Stimulated activated CD4-positive, alpha-beta T cell treated with anti-CD3 and anti-CD28 coated beads, Interleukin-12 subunit alpha, Interleukin-12 subunit beta, amount 100 ng/mL, for 24 hours (primary cell): ENCODE measurements around the gene CSTF3.
"Not testable (repeated sequence)": the region's sequence is repeated elsewhere in the genome, so short reads cannot be mapped to it uniquely, and the experiment has no call there.

ENCODE experiments used
- DNase-seq, 2 experiments: peaks; one replicate each; pipeline ENCODE4 v3.0.0-alpha.2; 2020; ENCODE audit warnings: low read depth in 2 of 2

Gene CSTF3

GRCh38 chr11:33160587-33160986 is 693 bp downstream of the CSTF3 start:
- no peak for DNase-seq

GRCh38 chr11:33160136-33160535 is 1.1 kb downstream of the CSTF3 start:
- DNase-seq, result no peak

GRCh38 chr11:33159378-33159867 is 1.9 kb downstream of the CSTF3 start:
- DNase-seq, result not testable (repeated sequence)

DNA sequence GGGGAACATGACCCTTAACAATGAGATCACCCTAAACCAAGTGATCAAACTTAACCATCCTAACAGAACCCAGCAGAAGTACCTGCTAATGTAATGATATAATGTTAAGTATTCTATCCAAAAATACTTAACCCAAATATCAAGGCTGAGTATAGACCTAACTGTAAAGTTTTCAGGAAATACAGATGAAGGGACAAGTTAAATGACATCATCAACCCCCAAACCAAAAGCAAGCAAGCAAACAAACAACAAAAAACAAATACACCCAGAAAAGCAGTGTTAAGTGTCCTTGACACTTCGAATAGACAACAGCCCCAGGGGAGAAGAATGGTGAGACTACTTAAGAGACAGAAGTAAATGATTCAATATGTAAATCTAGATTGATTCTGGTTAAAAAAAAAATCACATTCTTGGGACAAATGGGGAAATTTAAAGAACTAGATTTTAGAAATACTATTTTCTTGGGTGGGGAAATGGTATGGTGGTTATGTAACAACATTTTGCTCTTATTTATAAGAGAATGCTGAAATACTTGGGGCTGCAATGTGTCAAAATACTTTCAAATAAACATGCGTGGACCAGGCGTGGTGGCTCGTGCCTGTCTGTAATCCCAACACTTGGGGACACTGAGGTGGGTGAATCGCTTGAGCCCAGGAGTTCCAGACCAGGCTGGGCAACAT is 2.5 kb downstream of the CSTF3 start:
- no peak for DNase-seq

DNA sequence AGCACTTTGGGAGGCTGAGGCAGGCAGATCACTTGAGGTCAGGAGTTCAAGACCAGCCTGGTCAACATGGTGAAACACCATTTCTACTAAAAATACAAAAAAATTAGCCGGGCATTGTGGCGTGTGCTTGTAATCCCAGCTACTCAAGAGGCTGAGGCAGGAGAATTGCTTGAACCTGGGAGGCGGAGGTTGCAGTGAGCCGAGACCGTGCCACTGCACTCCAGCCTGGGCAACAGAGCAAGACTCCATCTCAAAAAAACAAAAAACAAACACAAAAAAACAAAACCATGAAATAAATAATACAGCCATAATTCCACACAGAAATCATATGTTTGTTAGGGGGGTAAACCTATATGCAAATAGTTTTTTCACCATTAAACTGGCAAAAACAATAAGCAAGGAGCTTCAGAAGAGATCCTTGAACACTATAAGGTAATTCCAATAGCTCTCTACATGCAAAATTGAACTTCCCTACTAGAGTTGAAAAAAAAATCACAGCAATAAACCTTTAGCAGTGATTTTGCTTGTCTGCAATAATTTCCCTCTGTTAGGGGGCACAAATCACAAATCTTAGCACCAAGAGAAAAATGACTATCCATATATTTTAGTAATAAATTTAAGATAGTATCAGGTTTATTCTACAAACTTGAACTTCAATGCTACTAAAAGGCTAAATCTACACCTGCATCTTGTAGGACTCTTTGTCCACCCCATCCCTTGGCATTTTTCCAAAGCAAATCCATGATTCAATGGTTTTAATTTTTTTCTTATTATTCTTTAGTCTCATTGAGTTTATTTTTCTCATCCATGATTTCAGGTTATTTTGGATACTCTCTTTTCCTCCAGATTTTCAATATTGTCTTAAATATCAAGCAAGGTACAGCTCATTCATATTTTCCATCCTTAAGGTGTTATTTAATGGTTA is 3.9 kb downstream of the CSTF3 start:
- no peak for DNase-seq

- DNase-seq, result no peak
Observed at GRCh38 chr11:33151399-33151798, 9.9 kb downstream of the CSTF3 start.

- DNase-seq, result no peak
Observed at GRCh38 chr11:33147559-33147958, 13.7 kb downstream of the CSTF3 start.

DNA sequence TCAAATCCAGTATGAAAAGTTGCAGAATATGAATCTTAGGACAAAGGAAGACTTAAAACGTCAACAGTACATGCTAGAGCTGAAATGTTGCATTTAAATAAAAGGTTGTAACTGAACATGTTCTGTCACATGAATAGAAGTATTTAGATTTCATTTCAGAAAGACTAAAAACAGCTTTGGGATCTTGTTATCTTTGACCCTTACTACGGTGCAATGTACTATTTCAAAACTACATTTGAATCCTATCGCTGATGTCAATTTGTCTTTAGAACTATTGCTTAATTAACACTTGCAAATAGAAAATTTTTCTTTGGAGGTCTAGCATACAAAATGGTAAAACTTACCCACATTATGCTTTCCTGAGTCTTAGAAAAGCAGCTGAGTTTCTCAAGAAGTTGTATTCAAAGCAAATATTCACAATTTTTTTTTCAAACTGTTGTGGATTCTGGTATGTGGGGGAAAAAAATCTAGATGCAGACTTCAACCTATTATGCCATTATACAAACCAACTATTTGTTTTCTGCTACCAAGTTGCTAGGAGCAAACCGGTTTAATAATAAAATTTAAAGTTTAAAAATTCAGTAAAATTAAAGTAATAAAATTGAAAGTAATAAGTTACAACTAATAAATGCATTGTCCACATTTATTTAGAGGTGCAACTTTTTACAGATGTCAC is 25.4 kb downstream of the CSTF3 start:
- no peak for DNase-seq

- no peak for DNase-seq
Observed at GRCh38 chr11:33135216-33135615, 26.1 kb downstream of the CSTF3 start.

DNA sequence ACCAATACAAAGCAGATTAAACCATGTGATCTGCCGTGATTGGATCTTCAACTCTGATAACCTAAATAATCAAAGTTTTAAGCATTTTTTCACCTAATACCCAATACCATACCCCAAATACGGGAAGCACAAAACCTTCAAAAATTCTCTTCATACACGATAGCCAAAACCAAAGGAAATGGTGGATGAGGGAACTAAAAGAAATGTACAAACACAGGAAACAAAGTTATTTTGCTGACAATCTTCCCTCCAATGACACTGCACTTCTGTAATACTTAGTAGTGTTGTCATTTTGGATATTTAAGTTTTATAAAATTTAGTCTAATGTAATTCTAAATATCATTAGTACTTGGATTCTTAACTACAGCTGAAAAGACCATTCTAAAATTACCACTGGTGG is 27.0 kb downstream of the CSTF3 start:
- DNase-seq, result no peak

DNA sequence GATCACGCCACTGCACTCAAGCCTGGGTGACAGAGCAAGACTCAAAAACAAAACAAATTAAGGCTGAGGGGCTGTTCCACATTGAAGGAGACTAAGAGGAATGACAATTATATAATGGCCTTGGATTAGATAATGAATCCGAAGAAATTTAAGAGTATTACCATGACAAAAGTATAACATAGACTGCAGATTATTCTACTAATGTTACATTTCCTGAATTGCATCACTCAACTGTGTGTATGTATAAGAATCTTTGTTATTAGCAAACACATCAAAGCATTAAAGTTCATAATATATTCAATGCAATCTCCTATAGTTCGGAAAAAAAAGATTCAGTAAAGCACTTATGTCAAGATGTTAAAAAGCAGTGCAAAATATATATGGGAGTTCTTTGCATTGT is 27.5 kb downstream of the CSTF3 start:
- no peak for DNase-seq

DNA sequence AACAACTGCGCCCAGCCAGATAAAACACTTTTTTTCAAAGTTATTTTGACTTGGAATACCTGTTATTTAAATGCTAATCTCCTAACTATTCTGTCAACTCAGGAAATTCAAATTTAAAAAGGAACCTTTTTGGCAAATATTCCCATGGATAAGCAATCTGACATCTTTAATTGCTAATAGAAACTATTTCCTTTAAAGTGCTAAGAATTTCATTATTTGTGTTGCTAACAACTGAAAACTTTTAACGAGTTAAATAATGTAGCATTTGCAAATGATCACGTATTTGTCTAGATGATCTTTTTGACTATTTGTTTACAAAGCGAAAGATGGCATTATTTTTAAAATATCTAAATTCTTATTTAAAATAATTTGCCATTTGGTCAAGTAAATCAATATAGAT is 28.8 kb downstream of the CSTF3 start:
- no peak for DNase-seq

- DNase-seq, result no peak
Observed at GRCh38 chr11:33128739-33129138, 32.5 kb downstream of the CSTF3 start.

- DNase-seq, result no peak
Observed at GRCh38 chr11:33125611-33126010, 35.7 kb downstream of the CSTF3 start.

DNA sequence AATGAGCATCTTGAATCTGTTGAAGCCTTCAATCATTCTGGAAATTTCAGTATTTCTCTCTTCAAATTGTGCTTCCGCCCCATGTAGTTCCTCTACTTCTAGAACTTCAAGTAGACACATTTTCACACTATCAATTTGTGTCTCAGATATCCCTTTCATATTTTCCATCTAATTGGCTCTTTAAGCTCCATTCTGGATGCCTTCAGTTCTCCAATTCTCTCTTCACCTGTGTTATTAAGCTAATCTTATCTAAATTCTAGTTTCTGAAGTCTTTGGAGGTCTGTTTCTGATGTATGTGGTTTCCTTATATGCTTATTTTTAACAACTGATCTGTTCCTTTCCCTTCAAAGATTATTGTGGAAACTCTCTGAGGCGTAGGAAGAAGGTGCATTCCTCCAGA is 36.3 kb downstream of the CSTF3 start:
- DNase-seq, result no peak

DNA sequence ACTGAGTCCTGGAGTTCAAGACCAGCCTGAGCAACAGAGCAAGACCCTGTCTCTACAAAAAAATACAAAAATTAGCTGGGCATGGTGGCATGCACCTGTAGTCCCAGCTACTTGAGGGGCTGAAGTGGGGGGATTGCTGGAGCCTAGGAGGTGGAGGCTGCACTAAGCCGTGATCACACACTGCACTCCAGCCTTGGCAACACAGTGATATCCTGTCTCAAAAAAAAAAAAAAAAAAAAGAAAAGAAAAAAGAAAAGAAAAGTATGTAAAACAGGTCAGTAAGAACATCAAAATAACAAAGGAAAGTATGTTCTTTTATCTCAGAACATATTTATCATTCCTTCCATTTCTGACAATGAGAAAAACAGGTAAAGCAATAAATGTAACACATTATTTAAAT is 38.6 kb downstream of the CSTF3 start:
- not testable (repeated sequence) for DNase-seq

DNA sequence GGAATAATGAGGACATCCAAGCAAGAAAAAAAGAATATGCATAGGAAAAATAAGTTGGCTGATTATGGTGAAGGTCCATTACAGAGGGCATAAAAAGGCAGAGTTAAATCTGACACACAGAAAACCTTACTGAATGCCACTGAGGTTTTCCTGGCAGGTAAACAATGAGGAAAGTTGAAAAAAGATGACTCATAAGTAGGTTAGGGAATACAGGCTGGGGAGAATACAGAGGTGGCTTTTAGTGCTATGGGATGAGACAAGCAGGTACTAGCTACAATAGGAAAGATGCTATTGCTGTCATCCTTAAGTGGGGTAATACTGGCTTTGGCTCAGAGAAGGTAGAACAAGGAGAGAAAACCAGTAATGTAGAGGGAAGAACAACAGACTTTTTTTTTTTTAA is 44.7 kb downstream of the CSTF3 start:
- DNase-seq, result no peak

GRCh38 chr11:33110083-33110482 is 51.2 kb downstream of the CSTF3 start:
- no peak for DNase-seq

- no peak for DNase-seq
Observed at GRCh38 chr11:33109294-33109895, 51.9 kb downstream of the CSTF3 start.

- no peak for DNase-seq
Observed at GRCh38 chr11:33103836-33104235, 57.4 kb downstream of the CSTF3 start.

DNA sequence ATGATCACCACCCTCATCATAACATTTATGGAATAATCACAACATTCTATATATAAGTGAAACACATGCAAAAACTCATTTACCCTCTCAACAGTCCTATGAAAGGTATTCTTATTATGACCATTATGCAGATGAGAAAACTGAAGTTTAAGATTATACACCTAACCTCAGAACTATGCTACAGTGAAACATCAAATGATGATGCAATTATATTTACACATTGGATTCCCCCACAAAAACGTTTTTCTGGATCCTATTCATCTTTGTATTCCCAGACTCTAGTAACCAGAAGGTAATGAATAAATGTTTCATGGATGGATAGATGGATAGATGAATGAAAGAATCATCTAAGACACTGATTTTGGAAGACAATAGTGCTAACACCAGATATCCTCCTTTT is 67.1 kb downstream of the CSTF3 start:
- DNase-seq, result no peak

DNA sequence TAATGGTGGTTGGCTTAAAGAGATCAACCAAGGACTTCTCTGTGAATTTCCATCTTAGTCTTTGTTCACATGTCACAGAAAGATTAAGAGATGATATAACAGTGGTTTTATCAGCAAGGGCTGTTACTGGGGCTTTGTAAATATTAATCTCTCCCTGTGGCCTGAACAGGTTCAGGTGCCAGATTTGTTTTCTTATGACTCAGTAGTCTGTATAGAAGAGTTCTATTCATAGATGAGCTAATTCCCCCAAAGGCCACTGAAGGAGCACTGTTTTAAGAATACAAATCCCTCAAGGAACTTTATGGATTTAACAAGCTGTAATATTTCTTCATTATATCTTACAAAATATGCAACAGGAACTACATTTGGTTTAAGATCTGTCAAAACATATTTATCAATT is 71.5 kb downstream of the CSTF3 start:
- DNase-seq, result no peak
